MM.1S (cell line): ENCODE data around the gene KLC3.
"Not testable (repeated sequence)": the region's sequence is repeated elsewhere in the genome, so short reads cannot be mapped to it uniquely, and the experiment has no call there.

Experiments used
- DNase-seq: peaks from one replicate; pipeline ENCODE4 v3.0.0-alpha.2; 2015
- H2AFZ ChIP-seq: fragments of 300-600 bp; sonication (generic); 2 replicates; pipeline ENCODE4 v1.6.0; 2016; ENCODE audit warnings: antibody characterized with exemption, low read length
- H3F3A ChIP-seq: fragments of 300-600 bp; sonication (generic); 2 replicates; pipeline ENCODE4 v1.6.1; 2016; ENCODE audit warnings: mild to moderate bottlenecking, antibody characterized with exemption, low read length, moderate library complexity, mixed read lengths; ENCODE audit not compliant: insufficient read depth
- H3K27ac ChIP-seq: fragments of 300-600 bp; sonication (generic); 2 replicates; pipeline ENCODE4 v1.5.1; 2016; ENCODE audit warnings: mild to moderate bottlenecking, low read length
- H3K27me3 ChIP-seq: fragments of 300-600 bp; sonication (generic); replicated peaks from 2 replicates; pipeline ENCODE4 v1.6.0; 2016; ENCODE audit warnings: low read length; ENCODE audit not compliant: insufficient read depth
- H3K36me3 ChIP-seq: fragments of 300-600 bp; sonication (generic); replicated peaks from 2 replicates; pipeline ENCODE4 v1.6.1; 2016; ENCODE audit warnings: mild to moderate bottlenecking, low read length, mixed read lengths; ENCODE audit not compliant: insufficient read depth
- H3K4me1 ChIP-seq: fragments of 300-600 bp; sonication (generic); 2 replicates; pipeline ENCODE4 v1.6.1; 2016; ENCODE audit warnings: low read length, mixed read lengths
- H3K4me2 ChIP-seq: fragments of 300-600 bp; sonication (generic); 2 replicates; pipeline ENCODE4 v1.6.0; 2016; ENCODE audit warnings: low read depth, low read length
- H3K4me3 ChIP-seq: fragments of 300-600 bp; sonication (generic); 2 replicates; pipeline ENCODE4 v1.5.1; 2016; ENCODE audit warnings: low read length, mixed read lengths
- H3K79me2 ChIP-seq: fragments of 300-600 bp; sonication (generic); 2 replicates; pipeline ENCODE4 v1.6.1; 2016; ENCODE audit warnings: mixed run types, low read length, mixed read lengths
- H3K9ac ChIP-seq: fragments of 300-600 bp; sonication (generic); 2 replicates; pipeline ENCODE4 v1.6.1; 2016; ENCODE audit warnings: low read length, mixed read lengths
- H3K9me2 ChIP-seq: fragments of 300-600 bp; sonication (generic); replicated peaks from 2 replicates; pipeline ENCODE4 v1.6.1; 2016; ENCODE audit warnings: mild to moderate bottlenecking, low read length, mixed read lengths; ENCODE audit not compliant: insufficient read depth
- H3K9me3 ChIP-seq: fragments of 300-600 bp; sonication (generic); replicated peaks from 2 replicates; pipeline ENCODE4 v1.6.1; 2016; ENCODE audit warnings: mild to moderate bottlenecking, low read length, mixed read lengths; ENCODE audit not compliant: insufficient read depth
- H4K20me1 ChIP-seq: fragments of 300-600 bp; sonication (generic); 2 replicates; pipeline ENCODE4 v1.6.1; 2016; ENCODE audit warnings: mild to moderate bottlenecking, low read length, moderate library complexity, mixed read lengths; ENCODE audit not compliant: insufficient read depth
- EZH2 ChIP-seq: fragments of 300-600 bp; sonication (generic); optimal IDR thresholded peaks from 2 replicates; pipeline ENCODE3; 2017; ENCODE audit warnings: low read depth, mild to moderate bottlenecking, antibody characterized with exemption, low read length, mixed read lengths
- EZH2phosphoT487 ChIP-seq: fragments of 300-600 bp; sonication (generic); IDR thresholded peaks from 2 replicates; pipeline ENCODE4 v1.6.1; 2018; ENCODE audit warnings: antibody characterized with exemption, low read length
- TF ChIP-seq, protein P1 (sequence below): fragments of 300-600 bp; sonication (generic); IDR thresholded peaks from 2 replicates; pipeline ENCODE4 v1.5.1; 2016; ENCODE audit warnings: antibody characterized with exemption, low read length, mixed read lengths

The KLC3 gene

DNA sequence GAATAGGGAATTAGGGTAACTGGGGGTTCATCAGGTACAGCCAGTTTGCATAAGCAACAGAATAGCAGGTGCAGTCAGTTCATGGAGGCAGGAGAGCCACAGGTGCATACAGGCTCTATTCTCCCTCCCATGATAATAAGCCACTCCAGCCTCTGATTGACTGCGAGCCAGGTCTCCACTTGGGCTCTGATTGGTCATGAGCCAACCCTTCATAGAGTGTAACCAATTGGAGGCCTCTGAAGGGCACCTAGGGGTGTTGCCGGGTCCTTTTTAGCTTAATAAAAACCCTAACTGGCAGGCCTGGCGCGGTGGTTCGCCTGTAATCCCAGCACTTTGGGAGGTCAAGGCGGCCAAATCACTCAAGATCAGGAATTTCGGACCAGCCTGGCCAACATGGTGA, 9.1 kb upstream of the KLC3 start:
- TF ChIP-seq EZH2phosphoT487 (no peak), EZH2 (no peak)
- TF ChIP-seq, protein P1, sequence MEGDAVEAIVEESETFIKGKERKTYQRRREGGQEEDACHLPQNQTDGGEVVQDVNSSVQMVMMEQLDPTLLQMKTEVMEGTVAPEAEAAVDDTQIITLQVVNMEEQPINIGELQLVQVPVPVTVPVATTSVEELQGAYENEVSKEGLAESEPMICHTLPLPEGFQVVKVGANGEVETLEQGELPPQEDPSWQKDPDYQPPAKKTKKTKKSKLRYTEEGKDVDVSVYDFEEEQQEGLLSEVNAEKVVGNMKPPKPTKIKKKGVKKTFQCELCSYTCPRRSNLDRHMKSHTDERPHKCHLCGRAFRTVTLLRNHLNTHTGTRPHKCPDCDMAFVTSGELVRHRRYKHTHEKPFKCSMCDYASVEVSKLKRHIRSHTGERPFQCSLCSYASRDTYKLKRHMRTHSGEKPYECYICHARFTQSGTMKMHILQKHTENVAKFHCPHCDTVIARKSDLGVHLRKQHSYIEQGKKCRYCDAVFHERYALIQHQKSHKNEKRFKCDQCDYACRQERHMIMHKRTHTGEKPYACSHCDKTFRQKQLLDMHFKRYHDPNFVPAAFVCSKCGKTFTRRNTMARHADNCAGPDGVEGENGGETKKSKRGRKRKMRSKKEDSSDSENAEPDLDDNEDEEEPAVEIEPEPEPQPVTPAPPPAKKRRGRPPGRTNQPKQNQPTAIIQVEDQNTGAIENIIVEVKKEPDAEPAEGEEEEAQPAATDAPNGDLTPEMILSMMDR = no peak
- no peak overlapping the region for H2AFZ ChIP-seq

DNA sequence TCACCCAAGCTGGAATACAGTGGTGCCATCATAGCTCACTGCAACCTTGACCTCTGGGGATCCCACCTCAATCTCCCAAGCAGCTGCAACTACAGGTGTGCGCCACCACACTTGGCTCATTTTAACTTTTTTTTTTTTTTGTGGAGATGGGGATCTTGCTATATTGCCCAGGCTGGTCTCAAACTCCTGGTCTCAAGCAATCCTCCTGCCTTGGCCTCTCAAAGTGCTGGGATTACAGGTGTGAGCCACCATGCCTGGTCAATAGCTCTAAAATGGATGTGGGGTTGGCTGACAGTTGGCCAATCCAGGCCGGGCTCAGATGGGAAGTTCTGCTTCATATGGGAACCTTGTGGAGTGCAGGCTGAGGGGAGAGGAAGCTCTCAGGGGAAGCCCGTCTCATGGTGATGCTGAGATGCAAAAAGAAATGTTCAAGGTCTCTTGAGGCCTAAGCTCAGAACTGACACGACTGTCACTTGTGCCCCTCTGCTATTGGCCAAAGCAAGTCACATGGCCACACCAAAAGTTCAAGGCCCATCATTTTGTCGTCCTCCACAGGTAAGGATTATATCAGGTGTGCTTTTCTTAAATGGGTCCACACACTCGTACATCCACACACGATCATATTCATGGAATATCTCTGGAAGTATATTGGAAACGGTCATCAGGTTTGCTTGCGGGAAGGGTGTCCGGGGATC, 6.8 kb upstream of the KLC3 start:
- no peak for DNase-seq
- H3K4me3 ChIP-seq = no peak overlapping the region
- H3K9me3 ChIP-seq = no peaks in the 10 kb centered on the region
- no peak overlapping the region for H3K9ac ChIP-seq
- H3K9me2 ChIP-seq = no peaks in the 10 kb centered on the region
- H3K36me3 ChIP-seq = no peaks in the 10 kb centered on the region
- peaks cover 10% of the 10 kb centered on the region; the same call in 1 of the 2 replicates for H3K27me3 ChIP-seq
- no peaks in the 10 kb centered on the region for H3K79me2 ChIP-seq
- H3K4me1 ChIP-seq = 0 out of 2 replicates have a peak, but pooled peaks cover 3% of the 10 kb centered on the region
- H4K20me1 ChIP-seq = no peaks in the 10 kb centered on the region
- TF ChIP-seq EZH2 (no peak), EZH2phosphoT487 (no peak)
- TF ChIP-seq, protein P1 = no peak
- H3K4me2 ChIP-seq = no peak overlapping the region
- H3F3A ChIP-seq = no peaks in the 10 kb centered on the region
- H3K27ac ChIP-seq = no peak overlapping the region
- H2AFZ ChIP-seq = no peak overlapping the region

More for the DNA sequence above, 9.1 kb upstream of the KLC3 start:
- H3K9me3 ChIP-seq = no peaks in the 10 kb centered on the region
- H3K4me1 ChIP-seq = no peaks in the 10 kb centered on the region
- H3K9me2 ChIP-seq = no peaks in the 10 kb centered on the region
- no peak for DNase-seq
- no peak overlapping the region for H3K27ac ChIP-seq
- H3K4me2 ChIP-seq = no peak overlapping the region
- no peaks in the 10 kb centered on the region for H3K36me3 ChIP-seq
- H3K9ac ChIP-seq = no peak overlapping the region
- no peaks in the 10 kb centered on the region for H4K20me1 ChIP-seq
- no peaks in the 10 kb centered on the region for H3K79me2 ChIP-seq
- H3K27me3 ChIP-seq = peaks cover 10% of the 10 kb centered on the region; the same call in 1 of the 2 replicates
- H3F3A ChIP-seq = no peaks in the 10 kb centered on the region
- no peak overlapping the region for H3K4me3 ChIP-seq

DNA sequence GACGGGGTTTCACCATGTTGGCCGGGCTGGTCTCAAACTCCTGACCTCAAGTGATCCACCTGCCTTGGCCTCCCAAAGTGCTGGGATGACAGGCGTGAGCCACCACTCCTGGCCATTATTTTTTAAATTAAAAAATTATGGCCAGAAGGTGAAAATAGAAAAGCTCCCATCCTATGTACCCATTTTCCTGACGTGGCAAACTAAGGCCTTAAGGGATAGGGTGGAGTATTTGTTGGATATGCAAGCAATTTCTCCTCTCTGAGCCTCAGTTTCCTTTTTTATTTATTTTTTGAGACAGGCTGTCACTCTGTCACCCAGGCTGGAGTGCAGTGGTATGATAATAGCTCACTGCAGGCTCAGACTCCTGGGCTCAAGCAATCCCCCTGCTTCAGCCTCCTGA, 5.7 kb upstream of the KLC3 start:
- H3K9me3 ChIP-seq, H3K4me2 ChIP-seq, H3K79me2 ChIP-seq, DNase-seq, H3K27ac ChIP-seq, H3F3A ChIP-seq, H3K4me3 ChIP-seq, H3K9me2 ChIP-seq, H4K20me1 ChIP-seq, H3K4me1 ChIP-seq, H3K9ac ChIP-seq, H3K36me3 ChIP-seq, H2AFZ ChIP-seq, H3K27me3 ChIP-seq: not testable (repeated sequence)

DNA sequence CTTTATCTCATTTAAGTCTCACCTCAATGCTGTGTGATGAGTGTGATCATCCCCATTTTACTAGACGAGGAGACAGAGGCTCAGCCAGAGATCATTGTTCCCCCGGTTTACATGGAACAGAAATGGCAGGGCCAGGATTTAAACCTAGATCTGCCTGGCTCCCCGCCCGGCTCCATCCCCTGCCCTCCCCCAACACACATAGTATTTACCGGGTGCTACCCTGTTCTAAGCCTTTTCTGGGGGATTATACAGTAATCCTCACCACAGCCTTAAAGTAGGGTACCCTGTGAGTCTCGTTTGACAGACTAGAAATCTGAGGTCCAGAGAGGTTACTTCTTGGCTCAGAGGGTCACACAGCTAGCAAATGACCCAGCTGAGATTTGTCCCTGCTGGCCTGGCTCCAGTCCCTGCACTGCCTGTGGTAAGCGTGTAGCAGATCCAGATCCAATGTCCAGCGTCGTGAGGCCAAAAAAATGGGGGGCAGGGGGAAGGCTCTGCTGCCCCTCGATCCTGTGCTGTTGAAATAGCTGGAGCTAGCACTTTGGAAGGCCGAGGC, 3.8 kb upstream of the KLC3 start:
- TF ChIP-seq EZH2phosphoT487 = no peak
- no peak for TF ChIP-seq EZH2
- TF ChIP-seq, protein P1 = no peak
- H3K4me3 ChIP-seq = no peak overlapping the region
- no peaks in the 10 kb centered on the region for H3K79me2 ChIP-seq
- no peaks in the 10 kb centered on the region for H4K20me1 ChIP-seq
- H3K9me3 ChIP-seq = no peaks in the 10 kb centered on the region
- H3K27me3 ChIP-seq = peaks cover 12% of the 10 kb centered on the region
- DNase-seq = no peak
- H3K9me2 ChIP-seq = no peaks in the 10 kb centered on the region
- no peaks in the 10 kb centered on the region for H3K36me3 ChIP-seq
- no peak overlapping the region for H3K4me2 ChIP-seq
- H3F3A ChIP-seq = no peaks in the 10 kb centered on the region
- H3K4me1 ChIP-seq = 0 out of 2 replicates have a peak, but pooled peaks cover 3% of the 10 kb centered on the region
- no peak overlapping the region for H3K27ac ChIP-seq
- H2AFZ ChIP-seq = no peak overlapping the region
- H3K9ac ChIP-seq = no peak overlapping the region
